ENCODE measurements around the gene CNTNAP2. TPM values are rescaled to one million over a fixed set of nuclear protein-coding genes. Genes with fewer than 3 reads are reported as not detected.
A peak's percentile ranks its signal among the peaks of the same experiment; 100 is the strongest.

CNTNAP2 gene
- total and polyA plus RNA-seq, 2 of the 13 experiments (the other 11 are each of a cell fraction or from before 2014, with no cell fraction given) = 0.40 to 0.42 TPM

DNA sequence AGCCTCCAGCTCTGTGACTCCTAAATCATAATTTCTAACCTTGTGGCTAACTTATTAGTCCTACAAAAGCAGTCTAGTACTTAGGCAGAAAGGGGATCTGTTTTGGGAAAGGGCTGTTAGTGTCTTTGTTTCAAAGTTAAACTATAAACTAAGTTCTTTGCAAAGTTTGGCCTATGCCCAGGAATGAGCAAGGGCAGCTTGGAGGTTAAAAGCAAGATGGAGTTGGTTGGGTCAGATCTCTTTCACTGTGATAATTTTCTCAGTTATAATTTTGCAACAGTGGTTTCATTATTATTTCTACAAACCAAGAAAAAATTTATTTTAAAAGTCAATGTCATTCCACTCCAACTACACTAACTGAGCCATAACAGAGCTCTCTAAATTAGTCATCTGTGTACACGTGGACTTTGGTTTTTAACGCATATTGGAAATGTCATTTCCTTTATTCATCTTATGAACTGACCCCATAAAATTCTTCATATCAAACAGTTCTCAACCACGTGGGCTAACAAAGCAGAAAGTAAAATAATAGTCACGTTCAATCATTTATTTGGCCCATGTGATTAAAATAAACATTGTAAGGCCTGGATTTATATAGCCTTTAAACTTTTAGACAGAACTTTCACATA, 2330.7 kb downstream of the CNTNAP2 start (continued):
- TF ChIP-seq, protein P1, sequence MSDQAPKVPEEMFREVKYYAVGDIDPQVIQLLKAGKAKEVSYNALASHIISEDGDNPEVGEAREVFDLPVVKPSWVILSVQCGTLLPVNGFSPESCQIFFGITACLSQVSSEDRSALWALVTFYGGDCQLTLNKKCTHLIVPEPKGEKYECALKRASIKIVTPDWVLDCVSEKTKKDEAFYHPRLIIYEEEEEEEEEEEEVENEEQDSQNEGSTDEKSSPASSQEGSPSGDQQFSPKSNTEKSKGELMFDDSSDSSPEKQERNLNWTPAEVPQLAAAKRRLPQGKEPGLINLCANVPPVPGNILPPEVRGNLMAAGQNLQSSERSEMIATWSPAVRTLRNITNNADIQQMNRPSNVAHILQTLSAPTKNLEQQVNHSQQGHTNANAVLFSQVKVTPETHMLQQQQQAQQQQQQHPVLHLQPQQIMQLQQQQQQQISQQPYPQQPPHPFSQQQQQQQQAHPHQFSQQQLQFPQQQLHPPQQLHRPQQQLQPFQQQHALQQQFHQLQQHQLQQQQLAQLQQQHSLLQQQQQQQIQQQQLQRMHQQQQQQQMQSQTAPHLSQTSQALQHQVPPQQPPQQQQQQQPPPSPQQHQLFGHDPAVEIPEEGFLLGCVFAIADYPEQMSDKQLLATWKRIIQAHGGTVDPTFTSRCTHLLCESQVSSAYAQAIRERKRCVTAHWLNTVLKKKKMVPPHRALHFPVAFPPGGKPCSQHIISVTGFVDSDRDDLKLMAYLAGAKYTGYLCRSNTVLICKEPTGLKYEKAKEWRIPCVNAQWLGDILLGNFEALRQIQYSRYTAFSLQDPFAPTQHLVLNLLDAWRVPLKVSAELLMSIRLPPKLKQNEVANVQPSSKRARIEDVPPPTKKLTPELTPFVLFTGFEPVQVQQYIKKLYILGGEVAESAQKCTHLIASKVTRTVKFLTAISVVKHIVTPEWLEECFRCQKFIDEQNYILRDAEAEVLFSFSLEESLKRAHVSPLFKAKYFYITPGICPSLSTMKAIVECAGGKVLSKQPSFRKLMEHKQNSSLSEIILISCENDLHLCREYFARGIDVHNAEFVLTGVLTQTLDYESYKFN (CRISPR knock-in tag; conservative IDR thresholded peaks at IDR 0.05) = peak; percentile 54; the same call in 1 of the 2 replicates
- TF ChIP-seq HNF4G (IDR thresholded peaks at IDR 0.05; ENCODE audit: borderline replicate concordance, low read depth, low read length) (peak; percentile 23; the same call in 1 of the 2 replicates), HNF4G (CRISPR knock-in tag; IDR thresholded peaks at IDR 0.05; ENCODE audit: borderline replicate concordance, low read depth) (no peak), IKZF4 (CRISPR knock-in tag; IDR thresholded peaks at IDR 0.05; ENCODE audit: borderline replicate concordance, low read depth, not compliant biosample characterization) (no peak), ZNF556 (CRISPR knock-in tag; IDR thresholded peaks at IDR 0.05; ENCODE audit: borderline replicate concordance) (no peak), ZNF746 (CRISPR knock-in tag; IDR thresholded peaks at IDR 0.05) (no peak), ADNP (CRISPR knock-in tag; IDR thresholded peaks at IDR 0.05) (no peak), MAF1 (CRISPR knock-in tag; IDR thresholded peaks at IDR 0.05; ENCODE audit: borderline replicate concordance) (no peak), AGO1 (IDR thresholded peaks at IDR 0.05; ENCODE audit: low read depth, low read length, poor library complexity, severe bottlenecking) (no peak), NCOA2 (CRISPR knock-in tag; IDR thresholded peaks at IDR 0.05) (no peak), CREB1 (IDR thresholded peaks at IDR 0.05) (no peak), CREB1 (CRISPR knock-in tag; IDR thresholded peaks at IDR 0.05) (0 out of 2 replicates have a peak, but pooled peaks have one; percentile 28), HDAC6 (IDR thresholded peaks at IDR 0.05; ENCODE audit: low read depth, low read length) (no peak), NFIC (IDR thresholded peaks at IDR 0.05; ENCODE audit: low read length) (peak; percentile 39; the same call in 1 of the 2 replicates)
- TF ChIP-seq, protein P2, sequence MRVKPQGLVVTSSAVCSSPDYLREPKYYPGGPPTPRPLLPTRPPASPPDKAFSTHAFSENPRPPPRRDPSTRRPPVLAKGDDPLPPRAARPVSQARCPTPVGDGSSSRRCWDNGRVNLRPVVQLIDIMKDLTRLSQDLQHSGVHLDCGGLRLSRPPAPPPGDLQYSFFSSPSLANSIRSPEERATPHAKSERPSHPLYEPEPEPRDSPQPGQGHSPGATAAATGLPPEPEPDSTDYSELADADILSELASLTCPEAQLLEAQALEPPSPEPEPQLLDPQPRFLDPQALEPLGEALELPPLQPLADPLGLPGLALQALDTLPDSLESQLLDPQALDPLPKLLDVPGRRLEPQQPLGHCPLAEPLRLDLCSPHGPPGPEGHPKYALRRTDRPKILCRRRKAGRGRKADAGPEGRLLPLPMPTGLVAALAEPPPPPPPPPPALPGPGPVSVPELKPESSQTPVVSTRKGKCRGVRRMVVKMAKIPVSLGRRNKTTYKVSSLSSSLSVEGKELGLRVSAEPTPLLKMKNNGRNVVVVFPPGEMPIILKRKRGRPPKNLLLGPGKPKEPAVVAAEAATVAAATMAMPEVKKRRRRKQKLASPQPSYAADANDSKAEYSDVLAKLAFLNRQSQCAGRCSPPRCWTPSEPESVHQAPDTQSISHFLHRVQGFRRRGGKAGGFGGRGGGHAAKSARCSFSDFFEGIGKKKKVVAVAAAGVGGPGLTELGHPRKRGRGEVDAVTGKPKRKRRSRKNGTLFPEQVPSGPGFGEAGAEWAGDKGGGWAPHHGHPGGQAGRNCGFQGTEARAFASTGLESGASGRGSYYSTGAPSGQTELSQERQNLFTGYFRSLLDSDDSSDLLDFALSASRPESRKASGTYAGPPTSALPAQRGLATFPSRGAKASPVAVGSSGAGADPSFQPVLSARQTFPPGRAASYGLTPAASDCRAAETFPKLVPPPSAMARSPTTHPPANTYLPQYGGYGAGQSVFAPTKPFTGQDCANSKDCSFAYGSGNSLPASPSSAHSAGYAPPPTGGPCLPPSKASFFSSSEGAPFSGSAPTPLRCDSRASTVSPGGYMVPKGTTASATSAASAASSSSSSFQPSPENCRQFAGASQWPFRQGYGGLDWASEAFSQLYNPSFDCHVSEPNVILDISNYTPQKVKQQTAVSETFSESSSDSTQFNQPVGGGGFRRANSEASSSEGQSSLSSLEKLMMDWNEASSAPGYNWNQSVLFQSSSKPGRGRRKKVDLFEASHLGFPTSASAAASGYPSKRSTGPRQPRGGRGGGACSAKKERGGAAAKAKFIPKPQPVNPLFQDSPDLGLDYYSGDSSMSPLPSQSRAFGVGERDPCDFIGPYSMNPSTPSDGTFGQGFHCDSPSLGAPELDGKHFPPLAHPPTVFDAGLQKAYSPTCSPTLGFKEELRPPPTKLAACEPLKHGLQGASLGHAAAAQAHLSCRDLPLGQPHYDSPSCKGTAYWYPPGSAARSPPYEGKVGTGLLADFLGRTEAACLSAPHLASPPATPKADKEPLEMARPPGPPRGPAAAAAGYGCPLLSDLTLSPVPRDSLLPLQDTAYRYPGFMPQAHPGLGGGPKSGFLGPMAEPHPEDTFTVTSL (CRISPR knock-in tag; IDR thresholded peaks at IDR 0.05; ENCODE audit: borderline replicate concordance) = peak; percentile 82; the same call in 1 of the 2 replicates
- TF ChIP-seq, protein P3, sequence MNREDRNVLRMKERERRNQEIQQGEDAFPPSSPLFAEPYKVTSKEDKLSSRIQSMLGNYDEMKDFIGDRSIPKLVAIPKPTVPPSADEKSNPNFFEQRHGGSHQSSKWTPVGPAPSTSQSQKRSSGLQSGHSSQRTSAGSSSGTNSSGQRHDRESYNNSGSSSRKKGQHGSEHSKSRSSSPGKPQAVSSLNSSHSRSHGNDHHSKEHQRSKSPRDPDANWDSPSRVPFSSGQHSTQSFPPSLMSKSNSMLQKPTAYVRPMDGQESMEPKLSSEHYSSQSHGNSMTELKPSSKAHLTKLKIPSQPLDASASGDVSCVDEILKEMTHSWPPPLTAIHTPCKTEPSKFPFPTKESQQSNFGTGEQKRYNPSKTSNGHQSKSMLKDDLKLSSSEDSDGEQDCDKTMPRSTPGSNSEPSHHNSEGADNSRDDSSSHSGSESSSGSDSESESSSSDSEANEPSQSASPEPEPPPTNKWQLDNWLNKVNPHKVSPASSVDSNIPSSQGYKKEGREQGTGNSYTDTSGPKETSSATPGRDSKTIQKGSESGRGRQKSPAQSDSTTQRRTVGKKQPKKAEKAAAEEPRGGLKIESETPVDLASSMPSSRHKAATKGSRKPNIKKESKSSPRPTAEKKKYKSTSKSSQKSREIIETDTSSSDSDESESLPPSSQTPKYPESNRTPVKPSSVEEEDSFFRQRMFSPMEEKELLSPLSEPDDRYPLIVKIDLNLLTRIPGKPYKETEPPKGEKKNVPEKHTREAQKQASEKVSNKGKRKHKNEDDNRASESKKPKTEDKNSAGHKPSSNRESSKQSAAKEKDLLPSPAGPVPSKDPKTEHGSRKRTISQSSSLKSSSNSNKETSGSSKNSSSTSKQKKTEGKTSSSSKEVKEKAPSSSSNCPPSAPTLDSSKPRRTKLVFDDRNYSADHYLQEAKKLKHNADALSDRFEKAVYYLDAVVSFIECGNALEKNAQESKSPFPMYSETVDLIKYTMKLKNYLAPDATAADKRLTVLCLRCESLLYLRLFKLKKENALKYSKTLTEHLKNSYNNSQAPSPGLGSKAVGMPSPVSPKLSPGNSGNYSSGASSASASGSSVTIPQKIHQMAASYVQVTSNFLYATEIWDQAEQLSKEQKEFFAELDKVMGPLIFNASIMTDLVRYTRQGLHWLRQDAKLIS (CRISPR knock-in tag; IDR thresholded peaks at IDR 0.05) = no peak
